Measurements from ENCODE around the gene ABCA10. TPM values are rescaled to one million over a fixed set of nuclear protein-coding genes. Genes with fewer than 3 reads are reported as not detected.

The ABCA10 gene
- total and polyA plus RNA-seq, 2 of the 13 experiments (the other 11 are each of a cell fraction or from before 2014, with no cell fraction given), result 0.02 to 0.08 TPM

- TF ChIP-seq SNAI1 (CRISPR knock-in tag; IDR thresholded peaks at IDR 0.05; ENCODE audit: borderline replicate concordance) (no peak), ZNF484 (CRISPR knock-in tag; IDR thresholded peaks at IDR 0.05; ENCODE audit: borderline replicate concordance, low read depth) (no peak), ZNF710 (CRISPR knock-in tag; IDR thresholded peaks at IDR 0.05; ENCODE audit: borderline replicate concordance) (no peak), NFYB (CRISPR knock-in tag; IDR thresholded peaks at IDR 0.05) (no peak), ZSCAN20 (CRISPR knock-in tag; IDR thresholded peaks at IDR 0.05; ENCODE audit: borderline replicate concordance) (no peak), SSRP1 (CRISPR knock-in tag; IDR thresholded peaks at IDR 0.05) (0 out of 2 replicates have a peak, but pooled peaks have one; percentile 62), FOSL2 (CRISPR knock-in tag; IDR thresholded peaks at IDR 0.05) (peak; percentile 59), DRAP1 (CRISPR knock-in tag; IDR thresholded peaks at IDR 0.05) (peak; percentile 35; the same call in 1 of the 2 replicates), IKZF5 (CRISPR knock-in tag; IDR thresholded peaks at IDR 0.05) (peak; percentile 80), ATF1 (CRISPR knock-in tag; IDR thresholded peaks at IDR 0.05) (no peak), SRF (IDR thresholded peaks at IDR 0.05; ENCODE audit: low read depth, low read length) (no peak), EHMT2 (IDR thresholded peaks at IDR 0.05; ENCODE audit: borderline replicate concordance, low read depth, low read length) (no peak), CTCF (CRISPR knock-in tag; IDR thresholded peaks at IDR 0.05) (peak; percentile 97), TEAD3 (CRISPR knock-in tag; optimal IDR thresholded peaks at IDR 0.05; ENCODE audit: borderline replicate concordance) (peak; percentile 23), ZNF788 (CRISPR knock-in tag; IDR thresholded peaks at IDR 0.05; ENCODE audit: borderline replicate concordance) (peak; percentile 55; the same call in 1 of the 2 replicates), SAFB2 (CRISPR knock-in tag; IDR thresholded peaks at IDR 0.05; ENCODE audit: borderline replicate concordance, low read depth) (no peak), ATF5 (CRISPR knock-in tag; IDR thresholded peaks at IDR 0.05; ENCODE audit: low read depth) (no peak)
- TF ChIP-seq, protein P1, sequence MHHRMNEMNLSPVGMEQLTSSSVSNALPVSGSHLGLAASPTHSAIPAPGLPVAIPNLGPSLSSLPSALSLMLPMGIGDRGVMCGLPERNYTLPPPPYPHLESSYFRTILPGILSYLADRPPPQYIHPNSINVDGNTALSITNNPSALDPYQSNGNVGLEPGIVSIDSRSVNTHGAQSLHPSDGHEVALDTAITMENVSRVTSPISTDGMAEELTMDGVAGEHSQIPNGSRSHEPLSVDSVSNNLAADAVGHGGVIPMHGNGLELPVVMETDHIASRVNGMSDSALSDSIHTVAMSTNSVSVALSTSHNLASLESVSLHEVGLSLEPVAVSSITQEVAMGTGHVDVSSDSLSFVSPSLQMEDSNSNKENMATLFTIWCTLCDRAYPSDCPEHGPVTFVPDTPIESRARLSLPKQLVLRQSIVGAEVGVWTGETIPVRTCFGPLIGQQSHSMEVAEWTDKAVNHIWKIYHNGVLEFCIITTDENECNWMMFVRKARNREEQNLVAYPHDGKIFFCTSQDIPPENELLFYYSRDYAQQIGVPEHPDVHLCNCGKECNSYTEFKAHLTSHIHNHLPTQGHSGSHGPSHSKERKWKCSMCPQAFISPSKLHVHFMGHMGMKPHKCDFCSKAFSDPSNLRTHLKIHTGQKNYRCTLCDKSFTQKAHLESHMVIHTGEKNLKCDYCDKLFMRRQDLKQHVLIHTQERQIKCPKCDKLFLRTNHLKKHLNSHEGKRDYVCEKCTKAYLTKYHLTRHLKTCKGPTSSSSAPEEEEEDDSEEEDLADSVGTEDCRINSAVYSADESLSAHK (CRISPR knock-in tag; IDR thresholded peaks at IDR 0.05; ENCODE audit: borderline replicate concordance), result no peak
- TF ChIP-seq, protein P2, sequence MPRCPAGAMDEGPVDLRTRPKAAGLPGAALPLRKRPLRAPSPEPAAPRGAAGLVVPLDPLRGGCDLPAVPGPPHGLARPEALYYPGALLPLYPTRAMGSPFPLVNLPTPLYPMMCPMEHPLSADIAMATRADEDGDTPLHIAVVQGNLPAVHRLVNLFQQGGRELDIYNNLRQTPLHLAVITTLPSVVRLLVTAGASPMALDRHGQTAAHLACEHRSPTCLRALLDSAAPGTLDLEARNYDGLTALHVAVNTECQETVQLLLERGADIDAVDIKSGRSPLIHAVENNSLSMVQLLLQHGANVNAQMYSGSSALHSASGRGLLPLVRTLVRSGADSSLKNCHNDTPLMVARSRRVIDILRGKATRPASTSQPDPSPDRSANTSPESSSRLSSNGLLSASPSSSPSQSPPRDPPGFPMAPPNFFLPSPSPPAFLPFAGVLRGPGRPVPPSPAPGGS (CRISPR knock-in tag; IDR thresholded peaks at IDR 0.05), result no peak
Observed at GRCh38 chr17:69235338-69236058, 6.9 kb upstream of the ABCA10 start (continued).
